ENCODE results near the gene ARID4A.
"Not testable (repeated sequence)": the region's sequence is repeated elsewhere in the genome, so short reads cannot be mapped to it uniquely, and the experiment has no call there.

Gene ARID4A

GRCh38 chr14:58298477-58299400 lies at the start of gene ARID4A:
Gene ARID4A (plus strand): TSS chr14:58298555. CDS start chr14:58299855, 1,300 bp downstream.
- DNase-seq: no peak

- DNase-seq: no peak
Measured at GRCh38 chr14:58249611-58250010, 48.7 kb upstream of the ARID4A start.

- DNase-seq: no peak
Measured at GRCh38 chr14:58258156-58258555, 40.2 kb upstream of the ARID4A start.

GRCh38 chr14:58262005-58262404 lies 36.4 kb upstream of the ARID4A start:
- not testable (repeated sequence) for DNase-seq

- DNase-seq: no peak
Measured at GRCh38 chr14:58265401-58265800, 33.0 kb upstream of the ARID4A start.

- DNase-seq: no peak
Measured at GRCh38 chr14:58270628-58271027, 27.7 kb upstream of the ARID4A start.

GRCh38 chr14:58272588-58273372 lies 25.6 kb upstream of the ARID4A start:
- peak in 1 of 2 experiments; percentile 37 for DNase-seq

GRCh38 chr14:58274881-58275280 lies 23.5 kb upstream of the ARID4A start:
- no peak for DNase-seq

- DNase-seq: no peak
Measured at GRCh38 chr14:58275527-58276190, 22.7 kb upstream of the ARID4A start.

- no peak for DNase-seq
Measured at GRCh38 chr14:58276208-58276607, 22.1 kb upstream of the ARID4A start.

GRCh38 chr14:58278177-58278576 lies 20.2 kb upstream of the ARID4A start:
- no peak for DNase-seq

GRCh38 chr14:58280954-58281787 lies 17.2 kb upstream of the ARID4A start:
- DNase-seq: peak in 1 of 2 experiments; percentile 59

GRCh38 chr14:58281969-58282368 lies 16.4 kb upstream of the ARID4A start:
- DNase-seq: no peak

- DNase-seq: no peak
Measured at GRCh38 chr14:58282925-58283593, 15.3 kb upstream of the ARID4A start.

- no peak for DNase-seq
Measured at GRCh38 chr14:58283730-58284129, 14.6 kb upstream of the ARID4A start.

- DNase-seq: no peak
Measured at GRCh38 chr14:58285132-58285531, 13.2 kb upstream of the ARID4A start.

- no peak for DNase-seq
Measured at GRCh38 chr14:58287607-58288042, 10.7 kb upstream of the ARID4A start.

- no peak for DNase-seq
Measured at GRCh38 chr14:58288106-58288792, 10.1 kb upstream of the ARID4A start.

GRCh38 chr14:58291646-58292045 lies 6.7 kb upstream of the ARID4A start:
- DNase-seq: no peak

GRCh38 chr14:58292187-58292586 lies 6.2 kb upstream of the ARID4A start:
- no peak for DNase-seq

- DNase-seq: no peak
Measured at GRCh38 chr14:58294201-58294600, 4.2 kb upstream of the ARID4A start.

All from SW 1271 (cell line).